ENCODE data around the gene MC1R.

- no peak for TF ChIP-seq POLR2A (IDR thresholded peaks at IDR 0.05)
- TF ChIP-seq CTCF (IDR thresholded peaks at IDR 0.05) = no peak
Observed at GRCh38 chr16:89949121-89949742, 30.6 kb downstream of the MC1R start.

Data from right lobe of liver (tissue), 4 donors.